GM12874 (cell line): ENCODE data around the gene CHD6.

ENCODE experiments used
- CTCF ChIP-seq: IDR thresholded peaks from 2 replicates; pipeline ENCODE4 v1.5.1; 2011; ENCODE audit warnings: low read depth, mild to moderate bottlenecking, control low read depth, low read length, moderate library complexity; ENCODE audit not compliant: insufficient read depth

Gene CHD6

GRCh38 chr20:41457173-41457857, 160.9 kb downstream of the CHD6 start:
- no peak for TF ChIP-seq CTCF

GRCh38 chr20:41456351-41456750, 161.8 kb downstream of the CHD6 start:
- TF ChIP-seq CTCF, result no peak

- TF ChIP-seq CTCF, result no peak
Observed at GRCh38 chr20:41454250-41454649, 163.9 kb downstream of the CHD6 start.

GRCh38 chr20:41453010-41453950, 164.9 kb downstream of the CHD6 start:
- TF ChIP-seq CTCF, result no peak

GRCh38 chr20:41452226-41452625, 166.0 kb downstream of the CHD6 start:
- TF ChIP-seq CTCF, result no peak

DNA sequence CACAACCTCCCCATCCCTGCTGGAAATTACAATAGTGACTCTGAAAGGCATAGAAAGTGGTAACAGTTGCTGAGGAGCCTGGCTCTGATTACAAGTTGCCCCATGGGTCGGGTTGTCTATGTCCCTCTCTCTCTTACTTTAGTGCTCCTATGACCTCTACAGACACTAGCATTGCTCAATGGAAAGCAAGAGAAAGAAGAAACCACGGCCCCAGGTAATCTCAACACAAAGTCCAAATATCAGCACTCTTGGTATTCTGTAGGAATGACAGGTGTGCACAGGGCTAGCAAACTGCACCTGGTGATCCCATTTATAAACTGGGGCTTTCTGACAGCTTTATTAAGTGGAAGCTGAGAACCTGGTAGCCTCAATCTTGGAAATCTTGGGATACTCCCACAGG, 171.2 kb downstream of the CHD6 start:
- TF ChIP-seq CTCF, result no peak

- no peak for TF ChIP-seq CTCF
Observed at GRCh38 chr20:41446456-41446855, 171.7 kb downstream of the CHD6 start.
